AG04450 (cell line): ENCODE results near the gene CCL7. TPM values are rescaled to one million over a fixed set of nuclear protein-coding genes. Genes with fewer than 3 reads are reported as not detected.

Source experiments
- CTCF ChIA-PET: fragments of 300-600, 350-600 bp; formaldehyde crosslinking; extraction: SDS; loops from one replicate; lab custom pipeline; 2022; ENCODE audit warnings: antibody characterized with exemption, inconsistent platforms; lab: Charles Lee
- POLR2A ChIA-PET: fragments of 350-600 bp; formaldehyde crosslinking; extraction: SDS; loops from one replicate; lab custom pipeline; 2021; ENCODE audit warnings: antibody characterized with exemption, inconsistent platforms; lab: Yijun Ruan, JAX
- DNase-seq: peaks from one replicate; pipeline ENCODE4 v3.0.0-alpha.2; 2011; ENCODE audit warnings: low read depth, low spot score
- H3K27ac ChIP-seq: one replicate; pipeline ENCODE4 v1.5.1; 2012; ENCODE audit warnings: low read depth, low read length, control low read depth
- H3K27me3 ChIP-seq: one replicate; pipeline ENCODE4 v1.6.0; 2012; ENCODE audit warnings: low read length; ENCODE audit not compliant: control insufficient read depth, insufficient read depth
- H3K4me3 ChIP-seq: 2 replicates; pipeline ENCODE4 v1.5.1; 2011; ENCODE audit warnings: mild to moderate bottlenecking, low read depth, low read length, control low read depth
- H3K9me3 ChIP-seq: 2 replicates; pipeline ENCODE4 v1.5.1; 2012; ENCODE audit warnings: low read length; ENCODE audit not compliant: control insufficient read depth, insufficient read depth
- polyA plus RNA-seq: library from polyadenylated mRNA; depleted of rRNA; stranded (reverse); fragments of >200 nt; gene quantifications from 2 replicates; pipeline ENCODE4 v1.2.3, GENCODE V29; 2011
- TF ChIP-seq, protein P1 (sequence below): IDR thresholded peaks from 2 replicates; pipeline ENCODE4 v1.5.1; 2011; ENCODE audit warnings: low read depth, low read length, control low read depth, inconsistent platforms

The CCL7 gene
- polyA plus RNA-seq, 1 experiment, result 0.50 TPM

DNA sequence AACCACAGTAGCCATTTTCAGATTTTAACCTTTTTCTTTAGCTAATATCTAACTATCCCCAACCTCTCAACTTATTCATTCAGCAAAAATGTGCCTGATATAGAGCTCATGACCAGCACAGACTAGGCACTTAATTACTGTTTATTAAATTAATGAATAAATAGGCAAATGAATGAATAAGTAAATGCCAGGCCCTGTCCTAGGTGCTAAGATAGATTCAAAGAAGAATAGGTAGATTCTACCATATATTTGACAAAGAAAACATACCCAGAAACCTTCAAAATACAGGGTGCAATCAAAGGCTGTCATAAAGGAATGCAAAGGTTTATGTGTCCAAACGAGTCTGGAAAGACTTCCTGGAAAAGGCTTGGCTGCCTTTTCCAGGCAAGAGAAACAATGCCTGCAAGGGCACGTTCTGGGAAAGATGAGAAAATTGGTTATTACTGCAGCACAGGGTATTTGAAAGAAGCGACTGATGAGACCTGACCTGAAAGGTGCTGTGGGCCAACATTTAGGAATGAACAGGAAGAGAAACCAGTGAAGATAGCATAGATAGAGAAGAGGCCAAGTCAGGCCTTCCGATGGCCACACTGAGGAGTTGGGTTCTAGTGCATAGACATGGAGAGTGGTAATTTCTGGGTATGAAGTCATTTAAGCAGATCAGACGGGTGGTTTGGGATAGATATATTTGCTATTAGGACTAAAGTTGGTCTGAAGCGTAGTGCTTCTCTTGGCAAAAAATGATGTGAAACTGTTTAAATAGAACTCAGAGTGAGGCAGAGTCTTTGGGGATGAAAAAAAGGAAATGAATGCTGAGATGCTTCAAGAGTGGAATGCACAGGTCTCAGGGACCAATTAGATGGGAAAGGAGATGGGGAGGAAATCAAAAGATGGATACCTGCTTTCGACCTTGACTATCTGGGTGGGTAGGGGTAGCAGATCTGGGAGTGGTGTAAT lies 26.4 kb upstream of the CCL7 start:
- TF ChIP-seq, protein P1, sequence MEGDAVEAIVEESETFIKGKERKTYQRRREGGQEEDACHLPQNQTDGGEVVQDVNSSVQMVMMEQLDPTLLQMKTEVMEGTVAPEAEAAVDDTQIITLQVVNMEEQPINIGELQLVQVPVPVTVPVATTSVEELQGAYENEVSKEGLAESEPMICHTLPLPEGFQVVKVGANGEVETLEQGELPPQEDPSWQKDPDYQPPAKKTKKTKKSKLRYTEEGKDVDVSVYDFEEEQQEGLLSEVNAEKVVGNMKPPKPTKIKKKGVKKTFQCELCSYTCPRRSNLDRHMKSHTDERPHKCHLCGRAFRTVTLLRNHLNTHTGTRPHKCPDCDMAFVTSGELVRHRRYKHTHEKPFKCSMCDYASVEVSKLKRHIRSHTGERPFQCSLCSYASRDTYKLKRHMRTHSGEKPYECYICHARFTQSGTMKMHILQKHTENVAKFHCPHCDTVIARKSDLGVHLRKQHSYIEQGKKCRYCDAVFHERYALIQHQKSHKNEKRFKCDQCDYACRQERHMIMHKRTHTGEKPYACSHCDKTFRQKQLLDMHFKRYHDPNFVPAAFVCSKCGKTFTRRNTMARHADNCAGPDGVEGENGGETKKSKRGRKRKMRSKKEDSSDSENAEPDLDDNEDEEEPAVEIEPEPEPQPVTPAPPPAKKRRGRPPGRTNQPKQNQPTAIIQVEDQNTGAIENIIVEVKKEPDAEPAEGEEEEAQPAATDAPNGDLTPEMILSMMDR, result no peak
- ChIA-PET CTCF (interaction anchor here (0.5 to 3.5 kb wide), 2 partner anchors 43 to 118 kb away, joined by 3 to 24 read pairs; no protein-coding TSS in a partner anchor), POLR2A (no interaction called here)
- Histone ChIP-seq H3K4me3 (no peak overlapping the region), H3K27me3 (no peaks in the 10 kb centered on the region), H3K9me3 (no peaks in the 10 kb centered on the region), H3K27ac (no peak overlapping the region)
- DNase-seq, result no peak

GRCh38 chr17:34245351-34245905 lies 24.6 kb upstream of the CCL7 start:
- CTCF ChIA-PET, result interaction anchor here (1.4 to 1.5 kb wide), 2 partner anchors 45 to 116 kb away, joined by 5 read pairs; no protein-coding TSS in a partner anchor
- POLR2A ChIA-PET, result no interaction called here
- no peaks in the 10 kb centered on the region for H3K9me3 ChIP-seq
- no peak for DNase-seq
- H3K27ac ChIP-seq, result no peak overlapping the region
- TF ChIP-seq, protein P1, result no peak
- H3K4me3 ChIP-seq, result no peak overlapping the region
- no peaks in the 10 kb centered on the region for H3K27me3 ChIP-seq

DNA sequence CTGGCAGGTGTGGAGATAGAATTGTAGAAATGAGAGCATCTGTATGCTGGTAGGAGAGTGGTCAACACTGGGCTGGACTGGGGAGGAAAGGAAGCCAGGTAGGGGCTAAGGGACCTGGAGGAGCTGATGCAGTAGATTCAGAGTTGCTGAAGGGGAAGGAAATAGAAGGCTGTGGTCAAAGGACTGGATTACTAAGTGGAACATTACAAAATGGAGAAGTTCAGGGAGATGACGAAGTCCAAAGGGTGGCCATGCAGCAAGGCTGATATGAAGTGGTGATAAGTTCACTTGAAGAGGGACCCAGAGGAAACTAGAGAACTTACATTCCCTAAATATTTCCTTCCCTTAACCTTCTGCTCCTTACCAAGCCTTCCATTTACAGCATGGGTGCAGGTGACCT lies 23.6 kb upstream of the CCL7 start:
- ChIA-PET POLR2A (no interaction called here), CTCF (interaction anchor here (1.4 to 1.5 kb wide), 2 partner anchors 46 to 115 kb away, joined by 5 read pairs; no protein-coding TSS in a partner anchor)
- no peaks in the 10 kb centered on the region for H3K27me3 ChIP-seq
- TF ChIP-seq, protein P1, result no peak
- no peak for DNase-seq
- H3K4me3 ChIP-seq, result no peak overlapping the region
- no peak overlapping the region for H3K27ac ChIP-seq
- no peaks in the 10 kb centered on the region for H3K9me3 ChIP-seq

GRCh38 chr17:34246881-34247280 lies 23.1 kb upstream of the CCL7 start:
- no peak for DNase-seq
- CTCF ChIA-PET, result interaction anchor here (1.4 to 1.5 kb wide), 2 partner anchors 47 to 115 kb away, joined by 5 read pairs; no protein-coding TSS in a partner anchor
- H3K4me3 ChIP-seq, result no peak overlapping the region
- POLR2A ChIA-PET, result no interaction called here
- no peak overlapping the region for H3K27ac ChIP-seq
- no peaks in the 10 kb centered on the region for H3K27me3 ChIP-seq
- TF ChIP-seq, protein P1, result no peak
- H3K9me3 ChIP-seq, result no peaks in the 10 kb centered on the region
